Activated gamma-delta T cell treated with anti-CD3 and anti-CD28 coated beads, Interleukin-2, amount 50 U/mL, for 16 hours (primary cell): ENCODE measurements around the gene TENT4B.
"Not testable (repeated sequence)": the region's sequence is repeated elsewhere in the genome, so short reads cannot be mapped to it uniquely, and the experiment has no call there.

Source experiments
- DNase-seq: peaks from one replicate; pipeline ENCODE4 v3.0.0-alpha.2; 2020; ENCODE audit warnings: low read depth

The TENT4B gene

DNA sequence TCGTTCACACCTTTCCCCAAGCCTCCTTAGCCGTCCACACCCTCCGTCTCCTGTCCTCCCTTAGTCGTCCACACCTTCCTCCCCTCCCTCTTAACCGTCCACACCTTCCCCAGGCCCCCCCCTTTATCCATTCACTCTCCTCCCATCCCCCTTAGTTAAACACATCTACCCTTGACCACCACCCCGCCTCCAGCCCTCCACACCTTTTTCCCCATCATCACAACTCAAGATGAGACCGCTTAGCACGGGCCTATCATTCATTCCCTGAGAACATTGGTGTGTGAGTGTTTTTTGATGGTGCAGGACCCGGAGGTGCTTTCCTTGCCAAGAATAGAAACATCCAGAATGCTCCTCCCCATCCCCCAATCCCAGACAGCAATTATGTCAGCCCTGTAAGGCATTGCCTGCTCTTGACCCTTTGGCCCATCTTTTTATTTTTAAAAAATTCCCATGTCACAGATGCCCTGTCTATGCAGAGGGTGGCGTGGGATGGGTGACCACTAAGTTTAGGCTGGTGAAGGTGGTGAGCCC lies 1.4 kb downstream of the TENT4B start:
- DNase-seq, result no peak

DNA sequence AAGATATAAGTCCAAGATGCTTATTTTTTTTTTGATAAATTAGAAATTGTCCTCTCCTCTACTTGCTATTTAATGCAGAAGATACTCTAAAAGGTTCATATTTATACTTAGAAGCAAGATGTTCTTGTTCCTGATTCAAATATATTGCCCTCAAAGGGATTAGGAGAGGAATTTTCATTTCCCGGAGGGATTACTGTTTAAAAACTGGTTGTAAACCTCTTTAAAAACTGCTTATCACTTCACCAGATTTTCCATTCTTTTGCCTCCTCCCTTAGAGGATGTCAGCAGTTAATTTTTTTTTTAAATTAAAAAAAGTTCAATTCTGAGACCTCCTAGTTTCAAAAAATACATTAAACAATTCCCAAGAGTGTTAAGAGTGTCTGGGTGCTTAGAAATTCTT lies 2.8 kb downstream of the TENT4B start:
- no peak for DNase-seq

DNA sequence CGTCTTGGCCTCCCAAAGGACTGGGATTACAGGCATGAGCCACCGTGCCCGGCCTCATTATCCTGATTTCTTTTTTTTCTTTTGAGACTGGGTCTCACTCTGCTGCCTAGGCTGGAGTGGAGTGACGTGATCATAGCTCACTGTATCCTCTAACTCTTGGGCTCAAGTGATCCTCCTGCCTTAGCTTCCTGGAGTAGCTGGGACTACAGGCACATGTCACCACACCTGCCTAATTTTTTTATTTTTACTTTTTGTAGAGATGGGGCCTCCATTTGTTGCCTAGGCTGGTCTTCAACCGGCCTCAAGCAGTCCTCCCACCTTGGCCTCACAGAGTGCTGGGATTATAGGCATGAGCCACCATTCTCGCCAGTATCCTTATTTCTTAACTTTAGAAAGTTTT lies 3.5 kb downstream of the TENT4B start:
- DNase-seq, result no peak

DNA sequence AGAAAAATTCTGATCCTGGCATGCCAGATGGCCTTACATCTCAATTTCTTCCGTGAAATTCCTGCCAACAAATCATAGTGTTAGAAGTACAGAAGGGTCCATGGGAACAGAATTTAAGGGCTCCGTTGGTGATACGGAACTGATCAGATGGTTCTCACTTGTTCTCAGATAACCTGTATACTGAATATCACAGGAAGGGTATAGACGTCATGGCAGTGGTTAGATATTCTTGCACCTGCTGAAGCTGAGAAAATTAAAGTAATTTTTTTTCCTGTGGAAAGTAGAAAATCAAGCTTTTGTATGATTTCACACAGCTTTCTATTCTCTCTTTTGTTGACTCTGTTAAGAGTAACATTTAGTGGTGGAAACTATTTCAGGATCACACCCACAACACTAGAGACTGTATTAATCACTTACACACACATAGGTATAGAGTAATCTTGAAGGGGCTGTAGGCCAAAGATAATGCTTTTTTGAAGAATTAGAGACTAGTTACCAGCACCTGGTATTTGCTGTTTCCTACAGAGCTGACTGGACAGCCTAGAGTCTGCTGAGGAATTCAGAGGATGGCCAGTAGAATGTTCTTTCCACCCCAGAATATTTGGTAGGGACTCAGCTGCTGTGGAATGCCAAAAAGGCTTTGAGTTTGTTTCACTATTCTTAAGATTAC lies 7.5 kb downstream of the TENT4B start:
- no peak for DNase-seq

DNA sequence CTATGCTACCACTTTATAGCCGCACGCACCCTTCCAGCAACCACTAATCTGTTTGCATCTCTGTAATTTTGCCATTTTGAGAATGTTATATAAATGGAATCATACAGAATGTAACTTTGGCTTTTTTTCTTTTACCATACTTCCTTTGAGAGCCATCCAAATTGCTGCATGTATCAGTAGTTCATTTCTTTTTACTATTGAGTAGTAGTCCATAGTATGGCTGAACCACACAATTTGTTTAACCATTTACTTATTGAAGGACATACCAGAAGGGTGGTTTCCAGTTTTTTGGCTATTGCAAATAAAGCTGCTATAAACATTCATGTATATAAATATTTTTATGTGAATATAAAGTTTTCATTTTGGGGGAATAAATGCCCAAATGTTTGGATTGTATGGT lies 8.8 kb downstream of the TENT4B start:
- DNase-seq, result no peak

DNA sequence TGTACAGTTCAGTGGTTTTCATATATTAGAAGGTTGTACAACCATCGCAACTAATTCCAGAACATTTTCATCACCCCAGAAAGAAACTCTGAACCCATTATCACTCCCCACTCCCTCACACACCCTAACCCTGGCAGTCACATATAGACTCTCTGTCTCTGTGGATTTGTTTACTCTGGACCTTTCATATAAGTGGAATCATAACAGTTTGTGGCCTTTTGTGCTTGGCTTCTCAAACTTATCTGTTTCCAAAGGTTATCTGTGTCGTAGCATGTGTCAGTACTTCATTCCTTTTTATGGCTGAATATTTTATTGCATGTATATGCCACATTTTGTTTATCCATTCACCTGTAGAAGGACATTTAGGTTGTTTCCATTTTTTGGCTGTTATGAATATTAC lies 12.4 kb downstream of the TENT4B start:
- DNase-seq, result no peak

DNA sequence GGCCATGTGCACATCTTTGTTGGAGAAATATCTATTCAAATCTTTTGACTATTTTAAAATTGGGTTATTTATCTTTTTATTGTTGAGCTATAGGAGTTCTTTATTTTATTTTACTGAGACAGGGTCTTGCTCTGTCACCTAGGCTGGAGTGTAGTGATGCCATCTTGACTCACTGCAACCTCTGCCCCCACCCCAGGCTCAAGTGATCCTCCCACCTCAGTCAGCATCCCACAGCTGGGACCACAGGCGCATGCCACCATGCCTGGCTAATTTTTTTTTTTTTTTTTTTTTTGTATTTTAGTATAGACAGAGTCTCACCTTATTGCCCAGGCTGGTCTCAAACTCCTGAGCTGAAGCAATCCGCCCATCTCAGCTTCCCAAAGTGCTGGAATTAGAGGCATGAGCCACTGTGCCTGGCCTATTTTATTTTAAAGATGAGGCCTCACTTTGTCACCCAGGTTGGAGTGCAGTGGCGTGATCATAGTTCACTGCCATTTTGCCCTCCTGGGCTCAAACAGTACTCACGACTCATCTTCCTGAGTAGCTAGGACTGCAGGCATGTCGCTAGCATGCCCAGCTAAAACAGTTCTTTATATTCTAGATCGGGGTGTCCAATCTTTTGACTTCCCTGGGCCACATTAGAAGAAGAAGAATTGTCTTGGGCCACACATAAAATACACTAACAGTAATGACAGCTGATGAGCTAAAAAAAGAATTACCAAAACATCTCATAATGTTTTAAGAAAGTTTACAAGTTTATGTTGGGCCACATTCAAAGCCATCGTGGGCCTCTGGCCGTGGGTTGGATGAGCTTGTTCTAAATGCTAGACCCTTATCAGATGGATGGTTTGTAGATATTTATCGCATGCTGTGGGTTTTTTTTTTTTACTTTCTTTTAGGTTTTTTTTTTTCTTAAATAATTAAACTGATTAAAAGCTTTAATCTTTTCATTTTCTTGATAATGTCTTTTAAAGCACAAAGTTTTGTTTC lies 13.7 kb downstream of the TENT4B start:
- DNase-seq, result no peak

DNA sequence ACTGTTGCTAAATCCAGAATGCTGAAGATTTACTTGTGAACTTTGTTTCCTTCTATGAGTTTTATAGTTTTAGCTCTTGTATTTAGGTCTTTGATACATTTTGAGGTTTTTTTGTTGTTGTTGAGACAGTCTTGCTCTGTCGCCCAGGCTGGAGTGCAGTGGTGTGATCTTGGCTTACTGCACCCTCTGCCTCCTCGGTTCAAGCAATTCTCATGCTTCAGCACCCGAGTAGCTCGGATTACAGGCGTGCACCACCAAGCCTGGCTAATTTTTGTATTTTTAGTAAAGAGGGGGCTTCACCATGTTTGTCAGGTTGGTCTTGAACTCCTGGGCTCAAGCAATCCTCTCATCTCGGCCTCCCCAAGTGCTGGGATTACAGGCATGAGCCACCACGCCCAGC lies 14.4 kb downstream of the TENT4B start:
- no peak for DNase-seq

DNA sequence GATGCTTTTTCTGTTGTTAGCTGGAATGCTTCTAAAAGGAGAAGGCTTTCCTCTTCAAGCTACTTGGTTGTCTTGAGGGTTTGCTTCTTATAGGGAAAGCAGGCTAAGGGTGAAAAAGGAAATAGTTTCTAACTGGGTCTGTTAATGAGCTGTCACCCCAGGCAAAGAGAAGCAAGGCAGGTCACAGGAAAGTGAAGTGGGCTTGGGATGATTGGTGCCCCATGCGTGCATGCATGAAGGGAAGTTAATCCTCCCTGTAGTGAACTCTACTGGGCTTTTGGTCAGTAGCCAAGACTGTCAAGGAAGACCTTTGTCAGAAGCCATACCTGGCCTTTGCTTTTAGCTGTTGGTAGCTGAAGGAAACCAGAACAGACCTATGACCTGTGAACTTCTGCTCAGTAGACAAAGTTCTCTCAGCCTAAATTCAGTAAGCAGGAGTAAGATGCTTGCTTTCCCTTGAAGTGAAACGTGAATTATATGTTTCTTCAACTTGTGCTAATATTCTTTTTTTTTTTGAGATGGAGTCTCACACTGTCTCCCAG lies 16.5 kb downstream of the TENT4B start:
- no peak for DNase-seq

DNA sequence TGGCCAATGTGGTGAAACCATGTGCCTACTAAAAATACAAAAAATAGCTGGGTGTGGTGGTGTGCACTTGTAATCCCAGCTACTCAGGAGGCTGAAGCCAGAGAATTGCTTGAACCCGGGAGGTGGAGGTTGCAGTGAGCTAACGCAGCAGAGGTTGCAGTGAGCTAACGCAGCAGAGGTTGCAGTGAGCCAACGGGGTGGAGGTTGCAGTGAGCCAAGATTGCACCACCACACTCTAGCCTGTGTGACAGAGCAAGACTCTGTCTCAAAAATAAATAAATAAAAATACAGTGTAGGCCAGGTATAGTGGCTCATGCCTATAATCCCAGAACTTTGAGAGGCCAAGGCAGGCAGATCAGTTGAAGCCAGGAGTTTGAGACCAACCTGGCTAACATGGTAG lies 18.7 kb downstream of the TENT4B start:
- DNase-seq, result not testable (repeated sequence)

DNA sequence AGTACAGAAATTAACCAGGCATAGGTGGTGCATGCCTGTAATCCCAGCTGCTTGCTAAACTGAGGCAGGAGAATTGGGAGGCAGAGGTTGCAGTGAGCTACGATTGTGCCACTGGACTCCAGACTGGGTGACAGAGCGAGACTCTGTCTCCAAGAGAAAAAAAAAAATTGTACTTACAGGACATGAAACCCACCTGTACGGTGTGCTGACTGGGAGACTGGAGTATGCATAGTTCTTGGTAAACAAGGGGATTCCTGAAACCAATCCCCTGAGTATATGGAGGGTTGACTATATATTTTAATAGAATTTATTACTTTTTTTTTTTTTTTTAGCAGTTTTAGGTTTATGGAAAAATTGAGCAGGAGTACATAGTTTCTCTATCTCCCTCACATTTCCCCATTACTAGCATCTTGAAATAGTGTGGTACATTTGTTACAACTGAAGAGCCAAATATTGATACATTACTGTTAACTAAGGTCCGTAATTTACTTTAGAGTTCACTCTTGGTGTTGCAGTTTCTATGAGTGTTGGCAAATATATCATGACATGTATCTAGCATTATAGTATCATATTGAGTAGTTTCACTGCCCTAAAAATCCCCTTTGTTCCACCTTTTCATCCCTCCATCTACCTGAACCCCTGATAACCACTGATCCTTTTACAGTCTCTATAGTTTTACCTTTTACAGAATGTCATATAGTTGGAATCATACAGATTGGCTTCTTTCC lies 19.3 kb downstream of the TENT4B start:
- DNase-seq, result no peak

DNA sequence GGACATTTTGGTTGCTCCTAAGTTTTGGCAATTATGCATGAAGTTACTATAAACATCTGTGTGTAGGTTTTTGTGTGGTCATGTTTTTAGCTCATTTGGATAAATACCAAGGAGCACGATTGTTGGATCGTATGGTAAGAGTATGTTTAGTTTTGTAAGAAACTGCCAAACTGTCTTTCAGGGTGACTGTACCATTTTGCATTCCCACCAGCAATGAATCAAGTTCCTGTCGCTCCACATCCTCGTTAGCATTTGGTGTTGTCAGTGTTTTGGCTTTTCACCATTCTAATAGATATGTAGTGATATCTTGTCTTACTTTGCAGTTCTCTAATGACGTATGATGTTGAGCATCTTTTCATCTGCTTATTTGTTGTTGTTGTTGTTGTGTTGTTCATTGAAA lies 20.2 kb downstream of the TENT4B start:
- no peak for DNase-seq

DNA sequence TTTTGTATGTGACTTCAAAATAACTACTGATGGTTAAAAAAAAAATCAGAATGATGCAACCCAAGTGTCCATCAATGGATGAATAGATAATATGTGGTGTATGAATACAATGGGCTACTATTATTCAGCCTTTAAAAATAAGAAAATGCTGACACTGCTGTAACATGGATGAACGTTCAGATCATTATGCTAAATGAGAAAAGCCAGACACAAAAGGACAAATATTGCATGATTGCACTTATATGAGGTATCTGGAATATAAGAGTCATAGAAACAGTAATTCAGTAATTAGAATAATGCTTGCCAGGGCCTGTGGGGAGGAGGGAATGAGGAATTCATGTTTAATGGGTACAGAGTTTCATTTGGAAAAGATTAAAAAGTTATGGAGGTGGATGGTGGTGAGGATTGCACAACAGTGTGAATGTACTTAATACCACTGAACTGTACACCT lies 25.4 kb downstream of the TENT4B start:
- no peak for DNase-seq

DNA sequence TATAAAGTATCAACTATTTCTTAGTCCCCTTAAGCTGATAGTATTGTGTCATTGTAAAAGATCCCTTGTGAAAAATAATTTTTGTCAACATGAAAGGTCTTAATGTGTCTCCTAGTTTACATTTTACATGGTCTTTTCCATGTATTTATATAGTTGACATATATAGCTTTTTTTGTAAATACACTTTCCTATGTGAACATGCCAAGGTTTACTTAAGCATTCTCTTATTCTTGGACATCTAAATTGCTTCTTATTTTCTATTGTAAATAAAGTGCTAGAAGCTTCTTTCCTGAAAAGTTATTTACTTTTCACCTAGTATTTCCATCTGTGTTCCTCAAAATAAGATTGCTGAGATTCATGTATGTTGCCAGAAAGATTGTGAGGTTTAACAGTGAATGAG lies 29.3 kb downstream of the TENT4B start:
- DNase-seq, result no peak

DNA sequence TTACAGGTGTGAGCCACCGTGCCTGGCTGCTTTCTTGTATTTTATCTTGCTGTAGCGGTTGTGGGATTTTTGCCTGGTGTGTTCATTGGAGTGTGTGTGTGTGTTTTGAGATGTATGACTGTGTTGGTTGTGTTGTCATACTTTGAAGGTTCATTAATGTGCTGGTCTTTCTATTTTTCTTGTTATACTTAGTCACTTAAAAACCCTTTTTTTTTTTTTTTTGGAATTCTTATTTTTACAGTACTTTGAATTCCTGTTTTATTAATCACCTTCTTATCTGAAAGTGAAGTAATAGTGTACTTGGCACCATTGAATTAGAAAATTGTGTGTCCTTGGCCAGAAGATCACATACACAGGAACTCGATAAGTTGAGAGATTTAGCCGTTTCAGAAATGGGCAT lies 30.2 kb downstream of the TENT4B start:
- no peak for DNase-seq

DNA sequence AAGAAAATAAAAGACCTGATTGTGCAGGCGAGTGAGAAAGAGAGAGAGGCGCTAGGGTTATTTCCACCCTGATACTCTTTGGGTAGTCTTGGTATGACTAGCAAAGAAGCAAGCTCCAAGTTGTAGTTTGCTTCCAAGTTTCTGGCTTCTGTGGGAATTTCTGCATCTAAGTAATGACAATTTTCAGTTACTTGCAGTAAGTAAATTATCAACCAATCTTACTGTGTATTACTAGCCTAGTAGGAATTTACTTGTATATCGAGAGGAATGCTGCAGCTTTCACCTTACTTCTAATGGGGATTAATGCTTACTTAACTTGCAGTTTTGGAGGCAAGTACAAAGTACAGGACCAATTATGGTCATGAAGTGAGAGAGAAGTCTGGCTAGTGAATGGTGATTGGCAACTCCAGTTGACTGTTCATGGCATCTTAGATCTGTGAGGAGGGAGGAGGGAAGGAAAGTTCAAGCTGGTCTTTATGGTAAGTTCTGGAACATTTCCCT lies 31.9 kb downstream of the TENT4B start:
- no peak for DNase-seq

DNA sequence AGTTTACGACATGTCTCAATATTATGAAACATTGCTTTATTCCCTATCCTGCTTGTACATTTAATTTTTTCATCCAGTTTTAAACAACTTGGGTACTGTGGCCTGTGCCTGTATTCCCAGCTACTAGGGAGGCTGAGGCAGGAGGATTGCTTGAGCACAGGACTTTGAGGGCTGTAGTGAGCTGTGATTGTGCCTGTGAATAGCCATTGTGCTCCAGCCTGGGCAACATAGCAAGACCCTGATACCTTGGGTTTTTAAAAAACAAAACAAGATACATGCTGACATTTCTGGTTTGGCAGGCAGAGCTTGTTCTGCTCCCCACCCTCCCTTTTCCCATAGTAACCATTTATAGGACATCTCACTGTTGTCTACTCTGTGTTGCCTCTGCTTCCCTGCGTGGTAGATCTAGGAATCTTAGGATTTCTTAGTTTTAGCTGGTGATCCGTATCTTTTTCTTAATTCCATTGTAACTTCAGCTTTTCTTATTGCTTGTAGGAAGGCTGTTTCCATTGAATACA lies 35.6 kb downstream of the TENT4B start:
- DNase-seq, result no peak

DNA sequence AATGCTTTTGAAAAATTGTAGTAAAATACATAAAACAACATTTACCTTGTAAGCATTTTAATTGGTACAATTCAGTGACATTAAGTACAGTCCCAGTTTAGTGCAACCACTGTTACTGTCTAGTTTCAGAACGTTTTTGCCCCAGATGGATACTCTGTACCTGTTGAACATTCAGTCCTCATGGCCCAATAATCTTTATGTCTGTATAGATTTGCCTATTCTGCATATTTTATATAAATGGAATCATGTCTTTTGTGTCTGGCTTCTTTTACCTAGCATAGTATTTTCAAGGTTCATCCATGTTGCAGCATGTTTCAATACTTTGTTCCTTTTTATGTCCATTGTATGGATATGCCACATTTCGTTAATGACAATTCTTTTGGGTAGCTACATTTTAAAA lies 37.2 kb downstream of the TENT4B start:
- no peak for DNase-seq

DNA sequence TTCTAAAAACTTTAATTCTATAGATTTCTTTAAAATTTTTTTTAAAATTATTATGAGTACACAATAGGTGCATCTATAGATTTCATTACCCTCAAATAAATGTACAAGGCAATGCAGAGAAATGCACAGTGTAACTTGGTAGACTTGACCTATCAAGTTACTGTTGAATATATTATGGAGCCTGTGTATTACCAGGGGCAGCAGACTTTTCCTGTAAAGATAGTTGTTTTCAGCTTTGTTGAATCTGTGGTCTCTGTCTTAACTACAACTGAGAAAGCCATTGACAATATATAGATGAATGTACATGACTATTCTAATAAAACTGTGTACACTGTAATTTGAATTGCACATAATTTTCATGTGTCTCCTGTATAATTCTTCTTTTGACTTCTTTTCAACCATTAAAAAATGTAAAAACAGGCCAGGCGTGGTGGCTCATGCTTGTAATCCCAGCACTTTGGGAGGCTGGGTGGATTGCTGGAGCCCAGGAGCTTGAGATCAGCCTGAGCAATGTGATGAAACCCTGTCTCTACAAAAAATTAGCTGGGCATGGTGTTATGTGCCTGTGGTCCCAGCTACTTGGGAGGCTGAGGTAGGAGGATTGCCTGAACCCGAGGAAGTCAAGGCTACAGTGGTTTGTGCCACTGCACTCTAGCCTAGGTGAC lies 39.4 kb downstream of the TENT4B start:
- no peak for DNase-seq

DNA sequence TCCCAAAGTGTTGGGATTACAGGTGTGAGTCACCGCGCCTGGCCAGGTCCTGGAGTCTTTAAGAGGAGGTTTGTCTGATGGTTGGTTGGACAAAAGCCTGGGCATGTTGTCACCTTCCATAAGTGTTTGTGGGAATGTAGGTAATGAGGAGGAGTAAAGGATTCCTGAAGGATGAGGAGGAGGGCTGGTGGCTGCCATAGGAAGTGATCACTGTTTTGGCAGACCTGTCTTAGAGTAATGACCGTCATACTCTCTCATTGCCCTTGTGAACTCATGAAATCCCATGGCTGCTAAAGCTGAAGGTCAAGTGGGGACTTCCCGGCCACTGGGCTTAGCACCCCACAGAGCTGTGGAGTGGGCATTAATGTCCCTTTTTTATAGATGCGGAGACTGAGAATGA lies 40.5 kb downstream of the TENT4B start:
- DNase-seq, result no peak

DNA sequence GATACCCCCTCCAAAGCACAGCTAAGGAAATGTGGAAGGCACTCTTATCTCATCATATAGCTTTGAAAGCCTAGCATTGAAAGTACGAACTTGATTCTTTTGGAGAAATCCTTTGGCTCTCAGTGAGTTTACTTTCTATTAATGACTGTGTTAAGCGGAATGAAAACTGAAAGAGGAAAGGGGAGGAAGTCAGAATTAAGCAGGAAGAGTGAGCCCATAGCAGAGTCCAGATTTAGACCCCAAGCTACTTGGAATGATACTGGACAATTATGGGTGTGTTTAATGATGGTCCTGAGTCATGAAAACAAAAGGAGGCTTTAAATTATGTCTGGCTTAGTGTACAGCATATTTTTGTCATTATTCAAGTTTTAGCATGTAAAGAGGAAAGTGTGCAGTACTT lies 42.2 kb downstream of the TENT4B start:
- DNase-seq, result no peak
